DMS79 treated with DMSO at 0.1 percent for 48 hours (cell line): Measurements from ENCODE around the gene MYF6.
"Not testable (repeated sequence)": the region's sequence is repeated elsewhere in the genome, so short reads cannot be mapped to it uniquely, and the experiment has no call there.

ENCODE experiments used
- DNase-seq: peaks from one replicate; lab custom pipeline; 2025; lab: John Stamatoyannopoulos, UW

The MYF6 gene

GRCh38 chr12:80707126-80707829, at the start of gene MYF6:
Gene MYF6 (plus strand): TSS chr12:80707634. CDS start chr12:80707720, 86 bp downstream.
- no peak for DNase-seq

- no peak for DNase-seq
Observed at GRCh38 chr12:80659512-80660063, 47.8 kb upstream of the MYF6 start.

GRCh38 chr12:80662586-80662985, 44.8 kb upstream of the MYF6 start:
- no peak for DNase-seq

GRCh38 chr12:80670214-80670613, 37.2 kb upstream of the MYF6 start:
- no peak for DNase-seq

GRCh38 chr12:80676042-80676636, 31.3 kb upstream of the MYF6 start:
- DNase-seq: not testable (repeated sequence)

GRCh38 chr12:80676856-80677255, 30.6 kb upstream of the MYF6 start:
- no peak for DNase-seq

GRCh38 chr12:80677994-80678393, 29.4 kb upstream of the MYF6 start:
- no peak for DNase-seq

GRCh38 chr12:80679346-80680131, 27.9 kb upstream of the MYF6 start:
- no peak for DNase-seq

GRCh38 chr12:80681287-80681686, 26.1 kb upstream of the MYF6 start:
- no peak for DNase-seq

GRCh38 chr12:80681786-80682185, 25.6 kb upstream of the MYF6 start:
- DNase-seq: no peak

GRCh38 chr12:80684077-80684495, 23.3 kb upstream of the MYF6 start:
- DNase-seq: no peak

- DNase-seq: no peak
Observed at GRCh38 chr12:80690090-80690489, 17.3 kb upstream of the MYF6 start.

GRCh38 chr12:80690513-80690912, 16.9 kb upstream of the MYF6 start:
- DNase-seq: no peak

GRCh38 chr12:80692114-80692513, 15.3 kb upstream of the MYF6 start:
- DNase-seq: no peak

- no peak for DNase-seq
Observed at GRCh38 chr12:80697270-80697887, 10.1 kb upstream of the MYF6 start.

GRCh38 chr12:80698256-80698655, 9.2 kb upstream of the MYF6 start:
- DNase-seq: no peak

GRCh38 chr12:80698847-80699542, 8.4 kb upstream of the MYF6 start:
- no peak for DNase-seq

GRCh38 chr12:80700327-80700726, 7.1 kb upstream of the MYF6 start:
- DNase-seq: no peak

- no peak for DNase-seq
Observed at GRCh38 chr12:80701388-80701787, 6.0 kb upstream of the MYF6 start.

- DNase-seq: no peak
Observed at GRCh38 chr12:80702889-80703805, 4.3 kb upstream of the MYF6 start.

GRCh38 chr12:80704420-80704819, 3.0 kb upstream of the MYF6 start:
- no peak for DNase-seq
